ENCODE data around the gene CX3CR1.

Gene CX3CR1

GRCh38 chr3:39315420-39315819 lies 35.6 kb upstream of the CX3CR1 start (continued):
- TF ChIP-seq, protein P1, sequence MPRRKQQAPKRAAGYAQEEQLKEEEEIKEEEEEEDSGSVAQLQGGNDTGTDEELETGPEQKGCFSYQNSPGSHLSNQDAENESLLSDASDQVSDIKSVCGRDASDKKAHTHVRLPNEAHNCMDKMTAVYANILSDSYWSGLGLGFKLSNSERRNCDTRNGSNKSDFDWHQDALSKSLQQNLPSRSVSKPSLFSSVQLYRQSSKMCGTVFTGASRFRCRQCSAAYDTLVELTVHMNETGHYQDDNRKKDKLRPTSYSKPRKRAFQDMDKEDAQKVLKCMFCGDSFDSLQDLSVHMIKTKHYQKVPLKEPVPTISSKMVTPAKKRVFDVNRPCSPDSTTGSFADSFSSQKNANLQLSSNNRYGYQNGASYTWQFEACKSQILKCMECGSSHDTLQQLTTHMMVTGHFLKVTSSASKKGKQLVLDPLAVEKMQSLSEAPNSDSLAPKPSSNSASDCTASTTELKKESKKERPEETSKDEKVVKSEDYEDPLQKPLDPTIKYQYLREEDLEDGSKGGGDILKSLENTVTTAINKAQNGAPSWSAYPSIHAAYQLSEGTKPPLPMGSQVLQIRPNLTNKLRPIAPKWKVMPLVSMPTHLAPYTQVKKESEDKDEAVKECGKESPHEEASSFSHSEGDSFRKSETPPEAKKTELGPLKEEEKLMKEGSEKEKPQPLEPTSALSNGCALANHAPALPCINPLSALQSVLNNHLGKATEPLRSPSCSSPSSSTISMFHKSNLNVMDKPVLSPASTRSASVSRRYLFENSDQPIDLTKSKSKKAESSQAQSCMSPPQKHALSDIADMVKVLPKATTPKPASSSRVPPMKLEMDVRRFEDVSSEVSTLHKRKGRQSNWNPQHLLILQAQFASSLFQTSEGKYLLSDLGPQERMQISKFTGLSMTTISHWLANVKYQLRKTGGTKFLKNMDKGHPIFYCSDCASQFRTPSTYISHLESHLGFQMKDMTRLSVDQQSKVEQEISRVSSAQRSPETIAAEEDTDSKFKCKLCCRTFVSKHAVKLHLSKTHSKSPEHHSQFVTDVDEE (CRISPR knock-in tag; IDR thresholded peaks at IDR 0.05): no peak

DNA sequence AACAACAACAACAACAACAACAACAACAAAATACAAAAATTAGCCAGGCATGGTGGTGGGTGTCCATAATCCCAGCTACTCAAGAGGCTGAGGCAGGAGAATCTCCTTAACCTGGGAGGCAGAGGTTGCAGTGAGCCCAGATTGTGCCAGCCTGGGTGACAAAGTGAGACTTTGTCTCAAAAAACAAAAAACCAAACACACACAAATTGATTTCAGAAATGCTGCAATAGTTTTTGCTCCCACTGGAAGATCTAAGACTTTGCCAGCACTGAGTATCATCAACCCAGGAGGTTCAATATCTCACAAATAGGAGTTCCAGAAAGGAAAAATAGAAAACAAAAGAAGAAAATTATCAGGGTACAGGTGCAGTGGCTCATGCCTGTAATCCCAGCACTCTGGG lies 33.5 kb upstream of the CX3CR1 start:
- no peak for ATAC-seq

DNA sequence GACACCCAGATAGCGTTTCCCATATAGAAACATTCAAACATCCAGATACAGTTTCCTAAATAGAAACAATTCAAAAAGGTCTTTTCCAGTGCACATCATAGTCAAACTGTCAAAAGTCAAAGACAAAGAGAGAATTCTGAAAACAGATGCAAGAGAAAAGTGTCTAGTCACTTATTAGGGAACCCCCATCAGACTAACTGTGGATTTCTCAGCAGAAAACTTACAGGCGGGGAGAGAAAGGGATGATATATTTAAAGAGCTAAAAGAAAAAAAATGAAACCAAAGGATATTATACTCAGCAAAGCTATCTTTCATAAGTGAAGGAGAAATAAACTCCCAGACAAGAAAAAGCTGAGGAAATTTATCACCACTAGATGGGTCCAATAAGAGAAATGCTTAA lies 22.3 kb upstream of the CX3CR1 start:
- TF ChIP-seq, protein P1 (CRISPR knock-in tag; IDR thresholded peaks at IDR 0.05): no peak
- TF ChIP-seq ESRRG (CRISPR knock-in tag; IDR thresholded peaks at IDR 0.05) (no peak), ZNF565 (CRISPR knock-in tag; conservative IDR thresholded peaks at IDR 0.05; ENCODE audit: low read depth) (no peak), ISL1 (CRISPR knock-in tag; IDR thresholded peaks at IDR 0.05) (no peak), ZNF70 (CRISPR knock-in tag; IDR thresholded peaks at IDR 0.05) (no peak)
- no peak for ATAC-seq

More for the DNA sequence above, 33.5 kb upstream of the CX3CR1 start:
- TF ChIP-seq PPARA (CRISPR knock-in tag; IDR thresholded peaks at IDR 0.05; ENCODE audit: borderline replicate concordance) (no peak), CSDC2 (CRISPR knock-in tag; IDR thresholded peaks at IDR 0.05) (no peak), SNAI2 (CRISPR knock-in tag; IDR thresholded peaks at IDR 0.05) (no peak), TCF4 (CRISPR knock-in tag; IDR thresholded peaks at IDR 0.05; ENCODE audit: borderline replicate concordance) (no peak), ZNF8 (CRISPR knock-in tag; IDR thresholded peaks at IDR 0.05) (no peak), GLIS3 (CRISPR knock-in tag; IDR thresholded peaks at IDR 0.05) (no peak), CSRNP3 (CRISPR knock-in tag; IDR thresholded peaks at IDR 0.05) (no peak), ARNTL (CRISPR knock-in tag; IDR thresholded peaks at IDR 0.05; ENCODE audit: borderline replicate concordance, low read depth) (no peak), BACH2 (CRISPR knock-in tag; IDR thresholded peaks at IDR 0.05; ENCODE audit: borderline replicate concordance) (no peak), ZFP3 (CRISPR knock-in tag; IDR thresholded peaks at IDR 0.05) (no peak), ESRRG (CRISPR knock-in tag; IDR thresholded peaks at IDR 0.05) (no peak), ZC3H10 (CRISPR knock-in tag; IDR thresholded peaks at IDR 0.05) (no peak), ZNF565 (CRISPR knock-in tag; conservative IDR thresholded peaks at IDR 0.05; ENCODE audit: low read depth) (no peak), ZFP30 (CRISPR knock-in tag; IDR thresholded peaks at IDR 0.05) (no peak), OSR1 (CRISPR knock-in tag; IDR thresholded peaks at IDR 0.05) (no peak)
- TF ChIP-seq, protein P2, sequence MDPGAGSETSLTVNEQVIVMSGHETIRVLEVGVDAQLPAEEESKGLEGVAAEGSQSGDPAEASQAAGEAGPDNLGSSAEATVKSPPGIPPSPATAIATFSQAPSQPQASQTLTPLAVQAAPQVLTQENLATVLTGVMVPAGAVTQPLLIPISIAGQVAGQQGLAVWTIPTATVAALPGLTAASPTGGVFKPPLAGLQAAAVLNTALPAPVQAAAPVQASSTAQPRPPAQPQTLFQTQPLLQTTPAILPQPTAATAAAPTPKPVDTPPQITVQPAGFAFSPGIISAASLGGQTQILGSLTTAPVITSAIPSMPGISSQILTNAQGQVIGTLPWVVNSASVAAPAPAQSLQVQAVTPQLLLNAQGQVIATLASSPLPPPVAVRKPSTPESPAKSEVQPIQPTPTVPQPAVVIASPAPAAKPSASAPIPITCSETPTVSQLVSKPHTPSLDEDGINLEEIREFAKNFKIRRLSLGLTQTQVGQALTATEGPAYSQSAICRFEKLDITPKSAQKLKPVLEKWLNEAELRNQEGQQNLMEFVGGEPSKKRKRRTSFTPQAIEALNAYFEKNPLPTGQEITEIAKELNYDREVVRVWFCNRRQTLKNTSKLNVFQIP (CRISPR knock-in tag; IDR thresholded peaks at IDR 0.05; ENCODE audit: borderline replicate concordance, low read depth): no peak
- TF ChIP-seq, protein P1 (CRISPR knock-in tag; IDR thresholded peaks at IDR 0.05): no peak
